Activated CD8-positive, alpha-beta memory T cell treated with anti-CD3 and anti-CD28 coated beads for 24 hours (primary cell): ENCODE measurements around the gene C2orf15.
"Not testable (repeated sequence)": the region's sequence is repeated elsewhere in the genome, so short reads cannot be mapped to it uniquely, and the experiment has no call there.

Source experiments
- DNase-seq: peaks from one replicate; pipeline ENCODE4 v3.0.0-alpha.2; 2020

The C2orf15 gene

GRCh38 chr2:99169534-99169933 lies 28.0 kb downstream of the C2orf15 start:
- no peak for DNase-seq

- DNase-seq: no peak
Observed at GRCh38 chr2:99171377-99172140, 30.1 kb downstream of the C2orf15 start.

GRCh38 chr2:99180755-99181623 lies 39.5 kb downstream of the C2orf15 start, which contains the start of the genes MITD1 and MRPL30:
Gene MITD1, minus strand, starts transcription at chr2:99181058. Its CDS starts 77 bp downstream, at chr2:99180981.
Gene MRPL30, plus strand, starts transcription at chr2:99181184. Its CDS starts 5,020 bp downstream, at chr2:99186204.
- peak; percentile 93 for DNase-seq

- no peak for DNase-seq
Observed at GRCh38 chr2:99181624-99182000, 40.1 kb downstream of the C2orf15 start.

- DNase-seq: no peak
Observed at GRCh38 chr2:99183025-99183424, 41.5 kb downstream of the C2orf15 start.

- DNase-seq: no peak
Observed at GRCh38 chr2:99184811-99185210, 43.3 kb downstream of the C2orf15 start.

GRCh38 chr2:99187011-99187410 lies 45.5 kb downstream of the C2orf15 start:
- no peak for DNase-seq

- DNase-seq: no peak
Observed at GRCh38 chr2:99188357-99188756, 46.9 kb downstream of the C2orf15 start.

- DNase-seq: no peak
Observed at GRCh38 chr2:99190548-99190947, 49.0 kb downstream of the C2orf15 start.

- not testable (repeated sequence) for DNase-seq
Observed at GRCh38 chr2:99192364-99192763, 50.9 kb downstream of the C2orf15 start.

- DNase-seq: no peak
Observed at GRCh38 chr2:99198103-99198841, 56.8 kb downstream of the C2orf15 start.

- DNase-seq: no peak
Observed at GRCh38 chr2:99200076-99200800, 58.7 kb downstream of the C2orf15 start.
